Naive B cell (primary cell): Measurements from ENCODE around the gene PPP1R37. TPM values are rescaled to one million over a fixed set of nuclear protein-coding genes. Genes with fewer than 3 reads are reported as not detected.

Experiments used
- ATAC-seq, 2 donors: fragments of 150-1000 bp; cut with Tn5 transposase; 2 replicates each; pipeline ENCODE4 v1.10.0; 2021; ENCODE audit warnings: low read depth in 2 of 2, mild to moderate bottlenecking in 2 of 2, moderate library complexity in 2 of 2
- DNase-seq: peaks from one replicate; pipeline ENCODE4 v3.0.0; 2022
- H3K27ac Mint-ChIP-seq, 6 donors: one replicate each; pipeline ENCODE4 v1.8.0; 2020 to 2022; ENCODE audit warnings: mild to moderate bottlenecking in 6 of 6, mixed read lengths in 6 of 6, moderate library complexity in 5 of 6, inconsistent platforms in 2 of 6
- H3K27me3 Mint-ChIP-seq, 3 donors: one replicate each; pipeline ENCODE4 v1.8.0; 2021 to 2022; ENCODE audit warnings: mixed read lengths in 3 of 3, mild to moderate bottlenecking in 1 of 3
- H3K36me3 Mint-ChIP-seq, 2 donors: one replicate each; pipeline ENCODE4 v1.8.0; 2020 to 2022; ENCODE audit warnings: mixed read lengths in 2 of 2, inconsistent platforms in 1 of 2, mild to moderate bottlenecking in 1 of 2
- H3K4me1 Mint-ChIP-seq, 3 donors: one replicate each; pipeline ENCODE4 v1.8.0; 2020 to 2022; ENCODE audit warnings: mixed read lengths in 3 of 3, inconsistent platforms in 1 of 3, mild to moderate bottlenecking in 1 of 3, moderate library complexity in 1 of 3
- H3K4me3 Mint-ChIP-seq, 8 donors: one replicate each; pipeline ENCODE4 v1.8.0; 2020 to 2022; ENCODE audit warnings: mild to moderate bottlenecking in 8 of 8, mixed read lengths in 8 of 8, moderate library complexity in 8 of 8, inconsistent platforms in 2 of 8
- H3K9me3 Mint-ChIP-seq, 7 donors: one replicate each; pipeline ENCODE4 v1.8.0; 2020 to 2022; ENCODE audit warnings: mixed read lengths in 7 of 7, mild to moderate bottlenecking in 5 of 7, inconsistent platforms in 2 of 7, moderate library complexity in 1 of 7
- polyA plus RNA-seq, 6 donors: library from polyadenylated mRNA; unstranded; fragments of 300-500 nt; fragmentation: Illumina TruSeq; gene quantifications; one replicate each; pipeline ENCODE4 v1.2.3, GENCODE V29; 2021; ENCODE audit warnings: low read depth in 6 of 6

Gene PPP1R37
- polyA plus RNA-seq, 6 donors from 2014 or later: 0.20 to 1.4 (median 0.32) TPM; not detected in 1

DNA sequence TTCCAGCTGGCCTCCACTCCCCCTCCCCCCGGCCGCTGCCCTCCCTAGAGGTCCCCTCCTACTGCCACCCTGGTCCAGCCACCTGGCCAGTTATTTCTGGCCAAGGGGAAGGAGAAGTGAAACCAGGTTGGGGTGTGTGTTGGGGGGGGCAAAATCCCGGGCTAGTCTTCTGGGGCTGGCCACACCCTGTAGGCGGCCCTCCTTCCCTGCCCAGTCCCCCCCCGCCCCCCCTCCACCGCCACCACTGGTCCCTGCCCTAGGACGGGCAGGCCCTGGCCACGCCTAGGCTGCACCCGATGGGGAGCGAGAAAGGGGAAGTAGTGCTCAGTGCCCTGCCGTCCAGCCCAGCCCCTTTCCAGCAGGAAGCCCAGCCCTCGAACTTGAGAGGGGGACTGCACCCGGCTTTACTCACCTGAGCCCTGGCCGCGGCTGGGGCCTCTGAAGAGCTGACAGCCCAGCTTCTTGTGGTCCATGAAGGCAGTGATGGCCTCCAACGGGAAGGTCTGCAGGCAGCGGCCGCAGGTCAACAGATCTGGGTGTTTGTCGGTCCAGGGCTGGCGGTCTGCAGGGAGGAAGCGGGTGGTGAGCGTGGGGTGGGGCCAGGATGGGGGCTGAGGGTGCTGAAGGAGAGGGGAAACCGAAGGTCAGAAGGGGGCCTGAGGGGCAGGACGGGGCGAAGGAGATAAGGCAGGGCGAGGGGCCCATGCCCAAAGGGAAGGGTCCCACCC, 17.5 kb upstream of the PPP1R37 start:
- H3K27ac Mint-ChIP-seq: peak overlapping the region; percentile 89 to 96 (median 95)
- no peaks in the 10 kb centered on the region for H3K27me3 Mint-ChIP-seq
- no peaks in the 10 kb centered on the region for H3K9me3 Mint-ChIP-seq
- H3K4me3 Mint-ChIP-seq: peak overlapping the region; percentile 89 to 98 (median 95)
- H3K36me3 Mint-ChIP-seq: no peaks in the 10 kb centered on the region
- H3K4me1 Mint-ChIP-seq: peaks cover 32 to 61% (median 44%) of the 10 kb centered on the region in 3 donors
- peak; percentile 88 for DNase-seq
- ATAC-seq: peak; percentile 54 to 69

DNA sequence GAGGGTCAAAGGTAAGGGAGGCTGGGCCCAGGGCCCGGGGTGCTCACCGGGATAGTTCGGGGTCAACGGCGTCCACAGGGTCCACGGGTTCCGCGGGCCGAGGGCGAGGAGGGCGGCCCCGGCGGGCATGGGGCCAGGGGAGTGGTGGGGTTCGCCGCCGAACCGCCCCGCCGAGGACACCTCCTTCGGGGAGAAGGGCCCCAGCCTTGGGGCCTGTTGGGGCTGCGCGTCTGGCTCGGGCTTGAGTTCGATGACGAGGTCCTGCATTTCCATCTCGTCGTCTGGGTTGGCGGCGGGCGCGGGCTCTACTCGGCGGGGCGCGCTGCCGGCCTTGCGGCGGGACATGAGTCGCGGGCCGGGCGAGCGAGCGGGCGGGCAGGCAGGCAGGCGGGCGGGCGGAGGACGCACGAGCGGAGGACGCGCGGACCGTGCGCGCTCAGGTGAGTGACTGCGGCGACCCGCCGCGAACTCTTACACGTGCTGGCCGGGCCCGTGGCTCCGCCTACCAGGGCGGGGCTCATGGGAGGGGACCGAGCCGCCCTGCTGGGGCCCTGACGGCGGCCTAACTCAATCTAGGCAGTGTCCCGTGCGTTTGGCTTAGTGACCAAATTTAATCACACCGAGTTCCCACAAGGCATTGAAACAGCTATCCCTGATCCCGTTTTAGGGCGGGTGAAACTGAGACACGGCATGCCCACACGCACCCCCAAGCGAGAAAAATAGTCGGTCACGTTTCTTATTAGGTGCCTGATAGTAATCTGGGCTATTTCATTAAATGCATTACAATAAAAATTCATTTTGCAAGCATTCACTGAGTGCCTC, 16.7 kb upstream of the PPP1R37 start, which contains the start of gene ZNF296:
TSS of gene ZNF296 (minus strand) at position 450 of the 822 bp plus-strand sequence. CDS start at position 345, 105 bp downstream.
- peak; percentile 80 for DNase-seq
- peak; percentile 56 to 63 for ATAC-seq
- Mint-ChIP-seq H3K27ac (peak within 1 kb of the TSS; percentile 89 to 96 (median 94)), H3K27me3 (no peaks in the 10 kb centered on the region), H3K4me1 (peaks cover 36 to 61% (median 51%) of the 10 kb centered on the region in 3 donors), H3K4me3 (peak within 1 kb of the TSS; percentile 89 to 98 (median 95)), H3K36me3 (no peaks in the 10 kb centered on the region), H3K9me3 (no peaks in the 10 kb centered on the region)

DNA sequence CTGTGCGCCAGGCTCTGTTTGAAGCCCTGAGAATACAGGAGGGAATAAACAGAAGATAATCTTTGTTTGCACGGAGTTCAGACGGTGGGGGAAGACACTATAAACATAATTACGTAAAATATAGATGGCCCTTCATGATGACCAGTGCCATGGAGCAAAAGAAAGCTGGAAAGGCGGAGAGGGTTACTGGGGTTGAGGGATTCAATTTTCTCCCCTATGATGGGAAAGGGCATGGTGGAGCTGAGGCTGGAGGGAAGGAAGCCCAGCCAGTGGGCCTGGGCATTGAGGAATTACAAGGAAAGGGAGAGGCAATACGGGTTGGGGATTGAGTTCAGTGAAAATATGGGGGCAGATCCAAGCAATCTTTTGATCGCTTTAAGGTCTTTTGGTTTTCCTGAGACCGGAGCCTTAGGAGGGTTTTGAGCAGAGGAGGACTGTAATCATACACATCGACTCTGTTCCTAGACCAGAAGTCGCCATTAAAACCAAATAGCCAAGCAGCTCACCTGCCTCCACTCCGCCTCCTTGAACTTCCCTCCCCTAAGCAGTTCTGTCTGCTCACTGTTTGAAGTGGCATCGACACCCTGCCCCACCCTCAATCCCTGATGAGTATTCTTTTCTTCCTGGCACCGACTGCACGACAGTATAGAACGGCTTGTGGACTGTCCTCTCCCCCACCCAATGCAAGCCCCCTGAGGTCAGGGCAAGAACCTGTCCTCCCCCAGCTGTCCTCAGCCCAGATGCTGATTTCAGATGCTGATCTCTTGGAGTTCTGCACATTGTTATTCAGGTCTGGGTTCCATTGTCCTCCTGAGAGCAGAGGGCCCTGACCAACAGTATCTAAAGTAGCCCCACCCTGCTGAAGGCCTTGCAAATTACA, 15.9 kb upstream of the PPP1R37 start:
- Mint-ChIP-seq H3K27me3 (no peaks in the 10 kb centered on the region), H3K4me3 (peak overlapping the region; percentile 89 to 98 (median 95)), H3K36me3 (peaks cover 4 to 6% of the 10 kb centered on the region in 2 donors), H3K9me3 (no peaks in the 10 kb centered on the region), H3K4me1 (peaks cover 44 to 65% (median 60%) of the 10 kb centered on the region in 3 donors), H3K27ac (peak overlapping the region; percentile 42 to 95 (median 90))
- no peak for ATAC-seq
- DNase-seq: no peak

DNA sequence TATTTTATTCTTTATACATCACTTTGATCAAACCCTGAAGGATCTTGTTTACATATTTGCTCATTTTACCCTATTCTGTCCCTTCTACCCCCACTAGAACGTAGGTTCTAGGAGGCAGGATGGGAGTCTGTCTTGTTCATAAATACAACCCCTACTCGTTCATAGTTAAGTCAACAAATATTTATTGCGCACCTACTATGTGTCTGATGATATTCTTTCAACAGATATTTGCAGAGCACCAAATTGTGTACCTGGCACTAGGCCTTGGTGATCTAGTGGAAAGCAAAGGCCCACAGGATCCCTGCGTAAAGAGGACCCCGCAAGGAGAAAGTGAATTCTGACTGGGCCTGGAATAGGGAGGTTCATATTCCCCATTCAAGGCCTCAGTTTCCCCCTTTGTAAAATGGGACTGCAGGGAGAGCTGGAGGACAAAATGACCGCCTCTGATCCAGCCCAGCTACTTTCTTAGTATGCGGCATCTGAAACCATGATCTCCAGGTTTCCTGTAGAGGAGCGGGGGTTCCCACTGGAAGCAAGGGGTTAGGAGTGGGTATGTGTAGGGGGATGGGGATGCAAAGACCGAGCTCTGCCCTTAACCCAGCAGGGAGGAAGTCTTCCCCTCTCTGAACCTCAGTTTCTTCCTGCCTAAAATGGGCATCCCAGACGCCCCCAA, 14.5 kb upstream of the PPP1R37 start:
- Mint-ChIP-seq H3K27me3 (no peaks in the 10 kb centered on the region), H3K4me3 (peak overlapping the region; percentile 56 to 98 (median 94)), H3K4me1 (peaks cover 43 to 63% (median 62%) of the 10 kb centered on the region in 3 donors), H3K9me3 (no peaks in the 10 kb centered on the region), H3K36me3 (peaks cover 6 to 10% of the 10 kb centered on the region in 2 donors), H3K27ac (peak overlapping the region; percentile 39 to 97 (median 95))
- no peak for ATAC-seq
- no peak for DNase-seq

DNA sequence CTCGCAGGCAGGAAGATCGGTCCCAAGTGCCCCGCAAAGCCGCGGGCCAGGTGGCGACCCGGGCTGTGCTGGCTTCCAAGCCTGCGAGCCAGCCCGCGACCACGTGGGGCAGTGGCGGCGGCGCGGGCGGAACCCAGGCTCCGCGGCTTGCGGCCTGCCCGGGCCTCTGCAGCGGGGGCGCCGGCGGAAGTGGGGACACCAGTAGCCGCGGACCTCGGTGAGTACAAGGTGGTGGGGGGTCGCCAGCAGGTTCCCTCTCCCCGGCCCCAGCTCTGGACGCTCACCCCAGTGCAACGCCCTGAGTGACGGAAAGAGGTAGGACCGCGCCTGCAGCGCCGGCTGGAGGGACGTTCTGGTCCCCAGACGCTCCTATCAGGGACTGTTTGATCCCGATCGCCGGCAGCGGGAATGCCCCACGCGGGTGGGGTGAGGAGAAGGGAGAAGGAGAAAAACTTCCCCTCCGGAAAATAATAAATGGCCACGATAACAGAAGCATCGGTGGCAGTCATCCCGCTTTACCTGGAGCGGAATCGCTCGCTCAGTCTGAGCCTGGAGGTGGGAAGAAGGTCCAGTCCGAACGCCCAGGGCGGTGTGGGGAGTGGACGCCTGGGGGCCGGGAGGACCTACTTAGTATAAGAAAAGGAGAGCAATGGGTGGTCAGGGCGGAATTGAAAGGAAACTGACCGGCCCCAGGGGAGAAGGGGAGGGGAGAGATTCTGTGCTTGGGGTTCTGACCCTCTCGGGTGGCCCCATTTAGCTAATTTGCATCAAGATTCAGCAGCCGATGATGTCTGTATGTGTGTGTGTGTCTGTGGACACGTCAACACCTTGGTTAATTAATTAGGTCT, 13.7 kb upstream of the PPP1R37 start, which contains the start of gene GEMIN7:
TSS of gene GEMIN7 (plus strand) at position 198 of the 848 bp plus-strand sequence. CDS start 10,855 bp downstream, outside the sequence.
- H3K36me3 Mint-ChIP-seq: peaks cover 6 to 10% of the 10 kb centered on the region in 2 donors
- ATAC-seq: peak; percentile 43 to 49
- H3K27me3 Mint-ChIP-seq: no peaks in the 10 kb centered on the region
- H3K4me3 Mint-ChIP-seq: peak within 1 kb of the TSS; percentile 93 to 98 (median 96)
- peak; percentile 81 for DNase-seq
- H3K4me1 Mint-ChIP-seq: peaks cover 43 to 63% (median 59%) of the 10 kb centered on the region in 3 donors
- H3K9me3 Mint-ChIP-seq: no peaks in the 10 kb centered on the region
- H3K27ac Mint-ChIP-seq: peak within 1 kb of the TSS; percentile 93 to 97 (median 95)

DNA sequence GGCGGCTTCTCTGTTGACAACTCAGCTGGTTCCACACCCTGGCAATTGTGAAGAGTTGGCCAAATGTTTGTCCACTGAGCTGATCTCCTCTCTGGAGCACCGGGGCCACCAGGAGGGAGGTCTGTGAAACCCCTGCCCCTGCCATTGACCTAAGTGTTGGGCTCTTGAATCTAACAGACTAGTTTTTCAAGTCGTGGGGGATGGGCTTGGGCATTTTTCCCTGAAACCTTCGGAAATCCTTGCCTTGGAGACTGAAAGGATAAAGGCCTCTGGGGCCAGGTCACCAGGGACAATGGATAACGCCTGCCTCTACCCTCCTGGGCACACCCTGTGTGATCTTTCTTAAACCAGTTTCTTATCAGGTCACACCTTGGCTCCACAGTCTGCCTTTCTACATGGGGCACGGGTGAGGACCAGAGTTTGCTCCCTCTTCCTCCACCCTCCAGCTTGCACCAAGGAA, 13.0 kb upstream of the PPP1R37 start:
- peaks cover 40 to 58% (median 52%) of the 10 kb centered on the region in 3 donors for H3K4me1 Mint-ChIP-seq

DNA sequence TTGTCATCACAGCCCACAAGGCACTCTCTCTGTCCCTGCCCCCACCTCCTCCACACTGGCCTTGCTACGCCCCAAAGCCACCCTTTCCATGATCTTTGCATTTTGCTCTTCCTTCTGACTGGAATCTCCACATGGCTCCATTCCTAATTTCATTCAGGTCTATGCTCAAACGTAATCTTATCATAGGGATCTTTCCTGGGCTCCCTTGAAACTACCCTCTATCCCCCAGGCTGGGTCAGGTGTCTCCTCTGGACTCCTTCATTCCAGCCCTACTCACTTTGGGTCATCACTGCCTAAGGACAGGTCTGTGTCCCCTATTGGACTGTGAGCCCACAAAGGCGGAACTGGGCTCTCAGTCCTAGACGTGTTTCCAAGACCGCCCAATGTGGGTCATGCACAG, 10.8 kb upstream of the PPP1R37 start:
- no peak for DNase-seq
- Mint-ChIP-seq H3K4me1 (peaks cover 32 to 57% (median 45%) of the 10 kb centered on the region in 3 donors), H3K27ac (peak overlapping the region in 2 of 6 donors; percentile 15 to 85), H3K9me3 (no peaks in the 10 kb centered on the region), H3K4me3 (peak overlapping the region in 7 of 8 donors; percentile 22 to 78 (median 56)), H3K27me3 (no peaks in the 10 kb centered on the region), H3K36me3 (peaks cover 6 to 10% of the 10 kb centered on the region in 2 donors)
- no peak for ATAC-seq

More for the DNA sequence above, 13.0 kb upstream of the PPP1R37 start:
- ATAC-seq (no peak), DNase-seq (no peak)
- no peaks in the 10 kb centered on the region for H3K27me3 Mint-ChIP-seq
- peak overlapping the region; percentile 93 to 98 (median 96) for H3K4me3 Mint-ChIP-seq
- peak overlapping the region; percentile 93 to 97 (median 95) for H3K27ac Mint-ChIP-seq
- H3K9me3 Mint-ChIP-seq: no peaks in the 10 kb centered on the region
- peaks cover 6 to 10% of the 10 kb centered on the region in 2 donors for H3K36me3 Mint-ChIP-seq

DNA sequence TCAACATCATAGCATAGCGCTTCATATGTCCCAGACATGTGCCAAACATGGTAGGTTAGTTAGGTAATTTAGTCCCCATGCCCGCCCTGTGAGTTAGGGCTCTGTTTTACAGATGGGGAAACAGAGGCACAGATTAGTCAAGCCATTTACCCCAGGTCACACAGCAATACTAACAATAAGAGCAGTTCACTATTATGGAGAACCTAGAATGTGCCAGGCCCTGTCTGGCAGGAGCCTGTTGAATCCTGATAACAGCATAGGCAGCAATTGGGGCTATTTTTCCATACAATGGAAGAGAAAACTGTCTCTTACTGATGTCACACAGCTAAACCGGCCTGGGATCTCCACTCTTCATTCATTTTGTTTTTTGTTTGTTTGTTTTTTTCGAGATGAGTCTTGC, 6.5 kb upstream of the PPP1R37 start:
- no peak for ATAC-seq
- Mint-ChIP-seq H3K4me1 (peaks cover 22 to 50% (median 23%) of the 10 kb centered on the region in 3 donors), H3K36me3 (peaks cover 10 to 13% of the 10 kb centered on the region in 2 donors), H3K4me3 (peak overlapping the region in 1 of 8 donors; percentile 27), H3K9me3 (peaks cover 0 to 2% (median 0%) of the 10 kb centered on the region in 7 donors), H3K27me3 (no peaks in the 10 kb centered on the region), H3K27ac (peak overlapping the region in 3 of 6 donors; percentile 3 to 84 (median 66))
- no peak for DNase-seq

DNA sequence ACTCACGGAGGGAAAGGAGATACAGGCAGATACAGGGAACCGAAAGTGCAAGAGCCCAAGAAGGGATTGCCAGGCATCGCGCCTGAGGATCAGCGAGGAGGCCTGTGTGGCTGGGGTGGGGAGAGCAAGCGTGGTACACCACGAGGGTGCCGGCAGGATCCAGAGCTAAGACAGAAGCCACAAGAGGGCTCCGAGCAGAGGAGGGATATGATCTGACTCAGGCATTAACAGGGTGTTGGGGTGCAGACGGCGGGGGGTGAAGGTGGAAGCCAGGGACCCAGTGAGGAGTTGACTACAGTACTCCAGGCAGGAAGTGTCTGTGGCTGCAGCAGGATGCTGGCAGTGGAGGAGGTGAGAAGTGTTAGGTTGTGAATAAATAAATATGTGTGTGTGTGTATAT, 5.4 kb upstream of the PPP1R37 start:
- Mint-ChIP-seq H3K36me3 (peaks cover 0 to 7% of the 10 kb centered on the region in 2 donors), H3K4me3 (peak overlapping the region in 4 of 8 donors; percentile 26 to 76 (median 50)), H3K9me3 (peaks cover 0 to 2% (median 0%) of the 10 kb centered on the region in 7 donors), H3K27me3 (no peaks in the 10 kb centered on the region), H3K27ac (peak overlapping the region in 4 of 6 donors; percentile 64 to 96 (median 87)), H3K4me1 (peaks cover 22 to 51% (median 23%) of the 10 kb centered on the region in 3 donors)
- DNase-seq: no peak
- ATAC-seq: no peak

DNA sequence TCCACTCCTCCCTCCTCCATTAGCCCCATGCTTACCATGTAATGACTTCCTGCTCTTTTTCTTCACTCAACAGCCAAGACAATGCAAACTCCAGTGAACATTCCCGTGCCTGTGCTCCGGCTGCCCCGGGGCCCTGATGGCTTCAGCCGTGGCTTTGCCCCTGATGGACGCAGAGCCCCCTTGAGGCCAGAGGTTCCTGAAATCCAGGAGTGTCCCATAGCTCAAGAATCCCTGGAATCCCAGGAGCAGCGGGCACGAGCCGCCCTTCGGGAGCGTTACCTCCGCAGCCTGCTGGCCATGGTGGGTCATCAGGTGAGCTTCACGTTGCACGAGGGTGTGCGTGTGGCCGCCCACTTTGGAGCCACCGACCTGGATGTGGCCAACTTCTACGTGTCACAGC, 2.9 kb upstream of the PPP1R37 start:
- peaks cover 0 to 2% (median 0%) of the 10 kb centered on the region in 7 donors for H3K9me3 Mint-ChIP-seq
- peaks cover 0 to 7% of the 10 kb centered on the region in 2 donors for H3K36me3 Mint-ChIP-seq
- H3K27ac Mint-ChIP-seq: peak overlapping the region in 1 of 6 donors; percentile 39
- ATAC-seq: no peak
- no peak for DNase-seq
- H3K27me3 Mint-ChIP-seq: no peaks in the 10 kb centered on the region
- peaks cover 42 to 71% (median 44%) of the 10 kb centered on the region in 3 donors for H3K4me1 Mint-ChIP-seq
- no peak overlapping the region for H3K4me3 Mint-ChIP-seq

DNA sequence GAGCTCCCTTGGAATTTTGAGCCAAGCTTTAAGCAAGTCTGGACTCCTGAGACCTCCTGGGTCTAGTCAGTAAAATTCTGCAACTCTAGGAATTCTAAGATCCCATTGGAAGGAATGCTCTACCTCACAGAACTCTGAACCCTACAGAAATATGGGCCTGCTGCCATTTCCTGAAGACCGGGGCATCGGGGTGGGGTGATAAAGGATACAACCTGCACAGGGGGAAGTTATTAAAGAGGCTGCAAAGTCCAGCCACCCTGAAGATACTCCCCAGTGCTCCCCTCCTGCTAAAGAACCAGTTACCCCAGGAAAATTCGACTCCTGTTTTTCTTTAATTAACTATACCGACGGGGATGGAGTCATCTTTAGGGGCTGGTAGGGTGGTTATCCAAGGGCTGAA, 2.4 kb upstream of the PPP1R37 start:
- H3K4me1 Mint-ChIP-seq: peaks cover 45 to 69% (median 46%) of the 10 kb centered on the region in 3 donors
- H3K27ac Mint-ChIP-seq: peak overlapping the region in 2 of 6 donors; percentile 24 to 41
- DNase-seq (no peak), ATAC-seq (no peak)
- peaks cover 0 to 2% (median 0%) of the 10 kb centered on the region in 7 donors for H3K9me3 Mint-ChIP-seq
- H3K36me3 Mint-ChIP-seq: peaks cover 0 to 7% of the 10 kb centered on the region in 2 donors
- peak overlapping the region in 2 of 8 donors; percentile 97 to 99 for H3K4me3 Mint-ChIP-seq
- H3K27me3 Mint-ChIP-seq: no peaks in the 10 kb centered on the region
